Spleen (tissue), 11 donors: ENCODE data around the gene DLGAP5. TPM values are rescaled to one million over a fixed set of nuclear protein-coding genes. Genes with fewer than 3 reads are reported as not detected.

Experiments
- DNase-seq: peaks from one replicate; pipeline ENCODE4 v3.0.0-alpha.2; 2020
- H3K27ac ChIP-seq, 8 donors: fragments of 200-600 bp; sonication (generic) in 7 of 8; 1 replicate in 4 of 8; 2 replicates in 4 of 8; pipeline versions ENCODE4 v1.5.0 to v1.8.0; 2016 to 2021; ENCODE audit warnings: inconsistent platforms in 4 of 8, mild to moderate bottlenecking in 4 of 8, moderate library complexity in 1 of 8
- H3K27me3 ChIP-seq, 7 donors: fragments of 200-600 bp; sonication (generic) in 6 of 7; replicated peaks in 1 of 7; 1 replicate in 4 of 7; 2 replicates in 3 of 7; pipeline versions ENCODE4 v1.5.0 to v1.8.0; 2016 to 2021; ENCODE audit warnings: inconsistent platforms in 3 of 7, mild to moderate bottlenecking in 1 of 7
- H3K36me3 ChIP-seq, 6 donors: fragments of 200-600 bp; sonication (generic) in 5 of 6; 1 replicate in 4 of 6; 2 replicates in 2 of 6; pipeline versions ENCODE4 v1.5.0 to v1.8.0; 2016 to 2021; ENCODE audit warnings: inconsistent platforms in 2 of 6
- H3K4me1 ChIP-seq, 6 donors: fragments of 200-600 bp; sonication (generic) in 5 of 6; 1 replicate in 3 of 6; 2 replicates in 3 of 6; pipeline versions ENCODE4 v1.5.0 to v1.8.0; 2016 to 2021; ENCODE audit warnings: inconsistent platforms in 3 of 6
- H3K4me3 ChIP-seq, 8 donors: fragments of 200-600 bp; sonication (generic) in 7 of 8; 1 replicate in 4 of 8; 2 replicates in 4 of 8; pipeline versions ENCODE4 v1.5.0 to v1.8.0; 2016 to 2021; ENCODE audit warnings: inconsistent platforms in 4 of 8, mild to moderate bottlenecking in 4 of 8, moderate library complexity in 2 of 8
- H3K9me3 ChIP-seq, 8 donors: fragments of 200-600 bp; sonication (generic) in 7 of 8; 1 replicate in 4 of 8; 2 replicates in 4 of 8; pipeline versions ENCODE4 v1.5.0 to v1.8.0; 2016 to 2021; ENCODE audit warnings: inconsistent platforms in 4 of 8
- POLR2A ChIP-seq, 3 donors: fragments of 450-650 bp; IDR thresholded peaks; one replicate each; pipeline ENCODE4 v1.5.1; 2017; ENCODE audit warnings: antibody characterized with exemption in 3 of 3, mild to moderate bottlenecking in 1 of 3
- POLR2AphosphoS5 ChIP-seq, 3 donors: sonication (generic); formaldehyde crosslinking; IDR thresholded peaks; one replicate each; pipeline ENCODE4 v1.5.1; 2017; ENCODE audit warnings: antibody characterized with exemption in 3 of 3
- WGBS, 5 donors: extraction: QIAGEN DNeasy Blood & Tissue Kit in 3 of 5; methylation state at CpG; one replicate each; pipeline versions ENCODE4 v1.1.5 to v1.1.7; 2013 to 2018; 5-methylcytosine and 5-hydroxymethylcytosine counted together
- intact Hi-C: fragments of 100-400 bp; cut with DNase I; formaldehyde crosslinking; loops from one replicate; pipeline ENCODE4 v1.15.0; 2023; ENCODE audit warnings: low total_unique reads
- polyA plus RNA-seq, 3 donors: library from polyadenylated mRNA; stranded (reverse); fragments of 200-250 nt; gene quantifications; one replicate each; pipeline ENCODE4 v1.2.1, GENCODE V29; 2013
- total RNA-seq, 7 donors: library from RNA; depleted of rRNA in 3 of 7; stranded (reverse); fragments of >200 nt in 3 of 7; fragmentation: NEBNext Ultra II Directional in 4 of 7; extraction: Animal tissue kit (Norgen Biotek cat#: 25700) in 4 of 7; gene quantifications; one replicate each; pipeline versions ENCODE4 v1.1.0 to v1.2.1, GENCODE V29; 2016 to 2021
- TF ChIP-seq, protein P1 (sequence below), 11 experiments: fragments of 200-600 bp in 7 of 11; fragments of 450-650 bp in 4 of 11; sonication (generic) in 4 of 11; IDR thresholded peaks in 8 of 11; conservative IDR thresholded peaks in 3 of 11; 1 replicate in 7 of 11; 2 replicates in 4 of 11; pipeline versions ENCODE4 v1.4.0 to v1.8.0; 2016 to 2021; ENCODE audit warnings: antibody characterized with exemption in 11 of 11, inconsistent platforms in 4 of 11, mild to moderate bottlenecking in 1 of 11
- donor health status: healthy with polysubstance abuse.
- donor health status: DM: no; HTN: no; CAD: no; lungs with moderate emphysema.
- donor health status: DM: no; HTN: no; CAD: no.
- donor health status: Bipolar disorder and iron deficiency.
- donor health status: healthy.
- donor health status: DM: no; HTN: no; CAD: no.
- donor health status: DM: yes; HTN: yes; CAD: no.

DLGAP5 gene
- total and polyA plus RNA-seq, 10 donors: 0.50 to 8.1 (median 2.9) TPM

DNA sequence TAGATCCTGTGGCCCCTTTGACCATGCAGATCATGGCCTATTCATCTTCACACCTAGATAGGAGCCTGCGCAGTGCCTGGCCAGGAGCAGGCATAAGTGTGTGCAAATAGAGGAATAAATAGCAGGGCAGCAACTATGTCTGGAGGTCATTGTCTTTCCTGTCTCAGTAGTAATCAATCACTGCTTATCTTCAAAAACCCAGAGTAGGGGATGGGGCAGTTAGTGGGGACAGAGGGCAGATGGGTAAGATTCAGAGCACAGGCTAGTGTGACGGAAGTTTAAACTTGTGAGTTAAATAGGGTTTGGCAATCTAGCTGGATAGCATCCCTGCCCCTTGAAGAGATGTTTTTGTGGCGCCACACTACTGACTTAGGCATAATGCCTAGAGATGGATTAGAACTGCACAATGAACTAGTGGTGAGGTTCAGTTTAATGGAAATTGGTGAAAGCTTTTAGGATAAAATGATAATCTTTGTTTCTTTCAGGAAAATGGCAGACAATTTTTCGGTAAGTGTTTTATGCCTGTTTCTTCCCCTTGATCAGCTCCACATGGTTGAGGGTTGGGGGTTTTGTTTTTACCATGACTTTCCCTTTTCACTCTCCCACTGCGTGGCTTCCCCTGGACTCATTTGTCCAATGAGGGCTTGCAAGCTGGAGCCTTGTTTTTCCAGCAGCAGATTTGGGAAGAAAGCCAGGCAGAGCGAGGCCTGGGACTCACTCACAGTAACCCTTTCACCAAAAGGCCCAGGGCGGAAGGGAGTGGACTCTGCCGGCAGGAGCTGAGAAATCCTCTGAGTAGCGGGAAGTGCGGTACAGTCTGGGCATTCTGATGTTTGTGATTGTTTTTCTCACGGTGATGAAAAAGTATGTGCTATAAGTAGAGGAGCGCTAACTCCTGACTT lies 54.2 kb downstream of the DLGAP5 start:
- peak overlapping the region in 7 of 8 donors; percentile 14 to 59 (median 51) for H3K27ac ChIP-seq
- H3K36me3 ChIP-seq: peaks cover 0 to 43% (median 9%) of the 10 kb centered on the region in 6 donors
- TF ChIP-seq, protein P1, sequence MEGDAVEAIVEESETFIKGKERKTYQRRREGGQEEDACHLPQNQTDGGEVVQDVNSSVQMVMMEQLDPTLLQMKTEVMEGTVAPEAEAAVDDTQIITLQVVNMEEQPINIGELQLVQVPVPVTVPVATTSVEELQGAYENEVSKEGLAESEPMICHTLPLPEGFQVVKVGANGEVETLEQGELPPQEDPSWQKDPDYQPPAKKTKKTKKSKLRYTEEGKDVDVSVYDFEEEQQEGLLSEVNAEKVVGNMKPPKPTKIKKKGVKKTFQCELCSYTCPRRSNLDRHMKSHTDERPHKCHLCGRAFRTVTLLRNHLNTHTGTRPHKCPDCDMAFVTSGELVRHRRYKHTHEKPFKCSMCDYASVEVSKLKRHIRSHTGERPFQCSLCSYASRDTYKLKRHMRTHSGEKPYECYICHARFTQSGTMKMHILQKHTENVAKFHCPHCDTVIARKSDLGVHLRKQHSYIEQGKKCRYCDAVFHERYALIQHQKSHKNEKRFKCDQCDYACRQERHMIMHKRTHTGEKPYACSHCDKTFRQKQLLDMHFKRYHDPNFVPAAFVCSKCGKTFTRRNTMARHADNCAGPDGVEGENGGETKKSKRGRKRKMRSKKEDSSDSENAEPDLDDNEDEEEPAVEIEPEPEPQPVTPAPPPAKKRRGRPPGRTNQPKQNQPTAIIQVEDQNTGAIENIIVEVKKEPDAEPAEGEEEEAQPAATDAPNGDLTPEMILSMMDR (IDR thresholded peaks at IDR 0.05 in 8 of 11, conservative IDR thresholded peaks at IDR 0.05 in 3 of 11): no peak
- TF ChIP-seq POLR2A (IDR thresholded peaks at IDR 0.05) (no peak), POLR2AphosphoS5 (IDR thresholded peaks at IDR 0.05) (no peak)
- DNase-seq: no peak
- WGBS, 5 donors: 78 to 91% (median 83%) methylated on average over 12 of the region's 12 CpGs
- intact Hi-C loops: no loop called here
- H3K4me3 ChIP-seq: no peak overlapping the region
- peaks cover 0 to 63% (median 15%) of the 10 kb centered on the region in 6 donors for H3K4me1 ChIP-seq
- H3K27me3 ChIP-seq: no peaks in the 10 kb centered on the region
- H3K9me3 ChIP-seq: no peaks in the 10 kb centered on the region

DNA sequence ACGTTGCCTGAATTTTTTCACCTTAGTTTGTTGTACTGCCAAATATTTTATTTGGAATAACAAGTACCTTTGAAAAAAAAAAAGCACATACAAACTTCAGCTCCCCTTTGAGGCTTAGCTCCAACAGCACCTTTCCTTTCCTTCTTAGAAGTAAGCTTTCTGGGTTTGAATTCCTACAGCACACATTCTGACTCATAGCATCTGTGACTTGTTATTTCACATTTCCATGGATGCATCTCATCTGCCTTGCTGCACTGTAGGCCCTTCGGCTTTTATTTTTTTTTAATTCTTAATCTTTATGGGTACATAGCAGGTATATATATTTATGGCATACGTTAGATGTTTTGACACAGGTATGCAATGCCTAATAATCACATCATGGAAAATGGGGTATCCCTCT lies 55.1 kb downstream of the DLGAP5 start:
- peak overlapping the region in 3 of 8 donors; percentile 44 to 59 (median 51) for H3K27ac ChIP-seq
- peaks cover 5 to 72% (median 24%) of the 10 kb centered on the region in 6 donors for H3K4me1 ChIP-seq
- 92 to 96% (median 95%) methylated on average over 3 of the region's 3 CpGs for WGBS, 5 donors
- TF ChIP-seq, protein P1 (IDR thresholded peaks at IDR 0.05 in 8 of 11, conservative IDR thresholded peaks at IDR 0.05 in 3 of 11): no peak
- TF ChIP-seq POLR2AphosphoS5 (IDR thresholded peaks at IDR 0.05) (no peak), POLR2A (IDR thresholded peaks at IDR 0.05) (no peak)
- intact Hi-C loops: no loop called here
- no peak for DNase-seq
- peaks cover 0 to 34% (median 7%) of the 10 kb centered on the region in 6 donors for H3K36me3 ChIP-seq
- no peaks in the 10 kb centered on the region for H3K9me3 ChIP-seq
- H3K4me3 ChIP-seq: no peak overlapping the region
- no peaks in the 10 kb centered on the region for H3K27me3 ChIP-seq

DNA sequence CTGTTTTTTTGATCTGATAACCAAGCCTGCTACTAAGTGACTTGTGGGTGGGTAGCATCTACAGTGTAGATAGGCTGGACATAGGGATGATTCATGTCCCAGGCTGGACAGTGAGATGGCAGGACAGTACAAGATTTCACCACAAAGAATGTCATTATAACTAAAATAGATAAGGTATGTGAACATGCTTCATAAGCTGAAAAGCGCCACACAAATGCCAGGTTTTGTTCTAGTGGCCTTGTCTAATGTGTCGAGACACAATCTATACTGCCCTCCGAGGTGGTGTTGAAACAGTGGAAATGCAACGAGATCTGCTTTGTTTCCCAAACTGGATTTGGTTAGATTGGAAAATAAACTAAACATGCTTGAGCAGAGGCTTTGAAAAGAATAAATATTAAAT lies 58.0 kb downstream of the DLGAP5 start:
- Histone ChIP-seq H3K27me3 (peaks cover 0 to 16% (median 0%) of the 10 kb centered on the region in 7 donors), H3K36me3 (peaks cover 0 to 6% (median 0%) of the 10 kb centered on the region in 6 donors), H3K9me3 (no peaks in the 10 kb centered on the region), H3K4me1 (peaks cover 17 to 89% (median 40%) of the 10 kb centered on the region in 6 donors), H3K4me3 (no peak overlapping the region), H3K27ac (no peak overlapping the region)
- 55 to 84% (median 73%) methylated on average over 4 of the region's 4 CpGs for WGBS, 5 donors
- no peak for DNase-seq
- TF ChIP-seq, protein P1 (IDR thresholded peaks at IDR 0.05 in 8 of 11, conservative IDR thresholded peaks at IDR 0.05 in 3 of 11): peak in 6 of 11 experiments; percentile 24 to 56 (median 36)
- TF ChIP-seq POLR2AphosphoS5 (IDR thresholded peaks at IDR 0.05) (no peak), POLR2A (IDR thresholded peaks at IDR 0.05) (no peak)
- intact Hi-C loops: loop anchor here (5.0 kb wide), 1 partner anchor 36 kb away; no protein-coding TSS in a partner anchor
